ENCODE results near the gene FCN2. TPM values are rescaled to one million over a fixed set of nuclear protein-coding genes. Genes with fewer than 3 reads are reported as not detected.

FCN2 gene
- polyA plus RNA-seq, 1 donor (not counting 4 experiments of a cell fraction or from before 2014, with no cell fraction given) = not detected

- no peak for DNase-seq (ENCODE audit: low read depth, low spot score)
- no peaks in the 10 kb centered on the region for H3K9me3 ChIP-seq (ENCODE audit: control insufficient read depth, low read depth, low read length)
- dilution Hi-C loops (cut with MboI; ENCODE audit: extremely low pct_ligation_motif_present, low sequenced_read_pairs) = no loop called here
- H3K9ac ChIP-seq (ENCODE audit: control insufficient read depth, extremely low read depth, insufficient read depth, low read length) = no peak overlapping the region
- no peak overlapping the region for H2AFZ ChIP-seq (ENCODE audit: control insufficient read depth, low read length)
- H3K27me3 ChIP-seq (ENCODE audit: control insufficient read depth, extremely low read depth, insufficient read depth, low read length) = no peaks in the 10 kb centered on the region
- H4K20me1 ChIP-seq (ENCODE audit: control insufficient read depth, extremely low read depth, insufficient read depth, low read length) = no peaks in the 10 kb centered on the region
- no peak overlapping the region for H3K27ac ChIP-seq (ENCODE audit: control insufficient read depth, insufficient read depth, low read length)
- no peaks in the 10 kb centered on the region for H3K79me2 ChIP-seq (ENCODE audit: control insufficient read depth, insufficient read depth, low read length)
- no peaks in the 10 kb centered on the region for H3K4me1 ChIP-seq (ENCODE audit: control insufficient read depth, extremely low read depth, insufficient read depth, low read length)
- H3K9me1 ChIP-seq (ENCODE audit: control insufficient read depth, extremely low read depth, insufficient read depth, low read length) = no peaks in the 10 kb centered on the region
- H3K4me3 ChIP-seq (ENCODE audit: control insufficient read depth in 2 of 3, extremely low read depth in 1 of 3, insufficient read depth in 2 of 3, low read depth in 1 of 3, low read length in 3 of 3) = no peak overlapping the region
- no peaks in the 10 kb centered on the region for H3K36me3 ChIP-seq (ENCODE audit: control insufficient read depth in 2 of 2, extremely low read depth in 1 of 2, insufficient read depth in 2 of 2, low read length in 2 of 2)
- TF ChIP-seq CTCF (optimal IDR thresholded peaks at IDR 0.05 in 1 of 3, IDR thresholded peaks at IDR 0.05 in 1 of 3, conservative IDR thresholded peaks at IDR 0.05 in 1 of 3; ENCODE audit: extremely low read depth in 1 of 3, insufficient read depth in 2 of 3, low read length in 3 of 3) (no peak), EZH2 (IDR thresholded peaks at IDR 0.05; ENCODE audit: low read length) (no peak)
- H3K4me2 ChIP-seq (ENCODE audit: control insufficient read depth, extremely low read depth, insufficient read depth, low read depth, low read length) = no peak overlapping the region
- FAIRE-seq = no peak
Observed at GRCh38 chr9:134869554-134870300, 10.9 kb upstream of the FCN2 start.

- Histone ChIP-seq H3K27me3 (ENCODE audit: control insufficient read depth, extremely low read depth, insufficient read depth, low read length) (no peaks in the 10 kb centered on the region), H3K27ac (ENCODE audit: control insufficient read depth, insufficient read depth, low read length) (no peak overlapping the region), H3K79me2 (ENCODE audit: control insufficient read depth, insufficient read depth, low read length) (no peaks in the 10 kb centered on the region), H2AFZ (ENCODE audit: control insufficient read depth, low read length) (no peak overlapping the region), H3K9ac (ENCODE audit: control insufficient read depth, extremely low read depth, insufficient read depth, low read length) (no peak overlapping the region), H3K4me3 (ENCODE audit: control insufficient read depth in 2 of 3, extremely low read depth in 1 of 3, insufficient read depth in 2 of 3, low read depth in 1 of 3, low read length in 3 of 3) (no peak overlapping the region), H3K4me2 (ENCODE audit: control insufficient read depth, extremely low read depth, insufficient read depth, low read depth, low read length) (no peak overlapping the region), H3K36me3 (ENCODE audit: control insufficient read depth in 2 of 2, extremely low read depth in 1 of 2, insufficient read depth in 2 of 2, low read length in 2 of 2) (no peaks in the 10 kb centered on the region), H4K20me1 (ENCODE audit: control insufficient read depth, extremely low read depth, insufficient read depth, low read length) (no peaks in the 10 kb centered on the region), H3K9me1 (ENCODE audit: control insufficient read depth, extremely low read depth, insufficient read depth, low read length) (no peaks in the 10 kb centered on the region), H3K9me3 (ENCODE audit: control insufficient read depth, low read depth, low read length) (no peaks in the 10 kb centered on the region), H3K4me1 (ENCODE audit: control insufficient read depth, extremely low read depth, insufficient read depth, low read length) (no peaks in the 10 kb centered on the region)
- DNase-seq (ENCODE audit: low read depth, low spot score) (no peak), FAIRE-seq (no peak)
- TF ChIP-seq CTCF (optimal IDR thresholded peaks at IDR 0.05 in 1 of 3, IDR thresholded peaks at IDR 0.05 in 1 of 3, conservative IDR thresholded peaks at IDR 0.05 in 1 of 3; ENCODE audit: extremely low read depth in 1 of 3, insufficient read depth in 2 of 3, low read length in 3 of 3) (no peak), EZH2 (IDR thresholded peaks at IDR 0.05; ENCODE audit: low read length) (no peak)
- dilution Hi-C loops (cut with MboI; ENCODE audit: extremely low pct_ligation_motif_present, low sequenced_read_pairs) = no loop called here
Observed at GRCh38 chr9:134870301-134870694, 10.3 kb upstream of the FCN2 start.

All from keratinocyte (primary cell).